ENCODE data around the gene TNNC1.

Gene TNNC1

GRCh38 chr3:52447512-52448355, 6.1 kb downstream of the TNNC1 start:
- TF ChIP-seq POLR2A (IDR thresholded peaks at IDR 0.05; ENCODE audit: low read depth, low read length) = no peak
- FAIRE-seq (no peak), DNase-seq (ENCODE audit: insufficient read length, low spot score) (no peak)

GRCh38 chr3:52446631-52447511, 7.0 kb downstream of the TNNC1 start:
- no peak for TF ChIP-seq POLR2A (IDR thresholded peaks at IDR 0.05; ENCODE audit: low read depth, low read length)
- DNase-seq (ENCODE audit: insufficient read length, low spot score) (peak; percentile 67), FAIRE-seq (no peak)

GRCh38 chr3:52446042-52446441, 7.8 kb downstream of the TNNC1 start:
- FAIRE-seq (no peak), DNase-seq (ENCODE audit: insufficient read length, low spot score) (no peak)
- no peak for TF ChIP-seq POLR2A (IDR thresholded peaks at IDR 0.05; ENCODE audit: low read depth, low read length)

- no peak for FAIRE-seq
- TF ChIP-seq POLR2A (IDR thresholded peaks at IDR 0.05; ENCODE audit: low read depth, low read length) = 0 out of 2 replicates have a peak, but pooled peaks have one; percentile 35
These were observed 8.7 kb downstream of the TNNC1 start, which contains the start of gene SEMA3G for GRCh38 chr3:52444860-52445793. Gene SEMA3G (minus strand): TSS chr3:52445103. CDS start chr3:52445027, 76 bp downstream.

GRCh38 chr3:52443791-52444687, 9.8 kb downstream of the TNNC1 start:
- TF ChIP-seq POLR2A (IDR thresholded peaks at IDR 0.05; ENCODE audit: low read depth, low read length) = no peak
- no peak for FAIRE-seq
- DNase-seq (ENCODE audit: insufficient read length, low spot score) = no peak

More at GRCh38 chr3:52444860-52445793, 8.7 kb downstream of the TNNC1 start, which contains the start of gene SEMA3G:
- DNase-seq (ENCODE audit: insufficient read length, low spot score) = peak; percentile 76

GRCh38 chr3:52443268-52443610, 10.6 kb downstream of the TNNC1 start:
- TF ChIP-seq POLR2A (IDR thresholded peaks at IDR 0.05; ENCODE audit: low read depth, low read length) = no peak
- FAIRE-seq = no peak
- DNase-seq (ENCODE audit: insufficient read length, low spot score) = no peak

- TF ChIP-seq POLR2A (IDR thresholded peaks at IDR 0.05; ENCODE audit: low read depth, low read length) = no peak
- DNase-seq (ENCODE audit: insufficient read length, low spot score) = no peak
- FAIRE-seq = no peak
These were observed 11.2 kb downstream of the TNNC1 start for GRCh38 chr3:52442409-52443267.

GRCh38 chr3:52441772-52442332, 12.0 kb downstream of the TNNC1 start:
- no peak for TF ChIP-seq POLR2A (IDR thresholded peaks at IDR 0.05; ENCODE audit: low read depth, low read length)
- DNase-seq (ENCODE audit: insufficient read length, low spot score) (no peak), FAIRE-seq (no peak)

- TF ChIP-seq POLR2A (IDR thresholded peaks at IDR 0.05; ENCODE audit: low read depth, low read length) = no peak
- DNase-seq (ENCODE audit: insufficient read length, low spot score) (no peak), FAIRE-seq (no peak)
These were observed 12.6 kb downstream of the TNNC1 start for GRCh38 chr3:52441091-52441771.

- no peak for TF ChIP-seq POLR2A (IDR thresholded peaks at IDR 0.05; ENCODE audit: low read depth, low read length)
- FAIRE-seq = no peak
- DNase-seq (ENCODE audit: insufficient read length, low spot score) = no peak
These were observed 13.2 kb downstream of the TNNC1 start for GRCh38 chr3:52440671-52441070.

GRCh38 chr3:52440249-52440551, 13.6 kb downstream of the TNNC1 start:
- FAIRE-seq (no peak), DNase-seq (ENCODE audit: insufficient read length, low spot score) (no peak)
- TF ChIP-seq POLR2A (IDR thresholded peaks at IDR 0.05; ENCODE audit: low read depth, low read length) = no peak
